Small intestine (tissue), 7 donors: ENCODE measurements around the gene FRZB. TPM values are rescaled to one million over a fixed set of nuclear protein-coding genes. Genes with fewer than 3 reads are reported as not detected.

Experiments used
- DNase-seq, 2 donors: peaks; one replicate each; pipeline versions ENCODE4 v3.0.0 to v3.0.0-alpha.2; 2013
- FAIRE-seq: peaks from 2 replicates; lab custom pipeline; 2012; peaks lifted over from hg19 to GRCh38; lab: Jason Lieb, UNC
- H3K27ac ChIP-seq, 3 donors: one replicate each; pipeline ENCODE4 v1.5.1; 2013; ENCODE audit warnings: low read length in 2 of 3, mild to moderate bottlenecking in 2 of 3, control low read depth in 1 of 3, inconsistent platforms in 1 of 3, low read depth in 1 of 3, moderate library complexity in 1 of 3
- H3K27me3 ChIP-seq, 3 donors: one replicate each; pipeline ENCODE4 v1.6.1; 2013; ENCODE audit warnings: low read length in 3 of 3, inconsistent platforms in 1 of 3; ENCODE audit not compliant: control insufficient read depth in 3 of 3, insufficient read depth in 3 of 3
- H3K36me3 ChIP-seq, 3 donors: one replicate each; pipeline ENCODE4 v1.6.1; 2013; ENCODE audit warnings: low read length in 3 of 3, inconsistent platforms in 1 of 3, low read depth in 1 of 3, mild to moderate bottlenecking in 1 of 3, moderate library complexity in 1 of 3; ENCODE audit not compliant: control insufficient read depth in 3 of 3, insufficient read depth in 2 of 3
- H3K4me1 ChIP-seq, 3 donors: one replicate each; pipeline ENCODE4 v1.6.1; 2013; ENCODE audit warnings: low read length in 2 of 3, inconsistent platforms in 1 of 3, low read depth in 1 of 3, mild to moderate bottlenecking in 1 of 3, moderate library complexity in 1 of 3; ENCODE audit not compliant: control insufficient read depth in 3 of 3, insufficient read depth in 2 of 3
- H3K4me3 ChIP-seq, 3 donors: one replicate each; pipeline ENCODE4 v1.5.1; 2013; ENCODE audit warnings: low read length in 3 of 3, control low read depth in 1 of 3, inconsistent platforms in 1 of 3, low read depth in 1 of 3, mild to moderate bottlenecking in 1 of 3, moderate library complexity in 1 of 3
- H3K9me3 ChIP-seq, 2 donors: one replicate each; pipeline ENCODE4 v1.6.1; 2013; ENCODE audit warnings: low read depth in 1 of 2, low read length in 1 of 2; ENCODE audit not compliant: control insufficient read depth in 2 of 2, insufficient read depth in 1 of 2
- WGBS, 3 donors: extraction: QIAGEN DNeasy Blood & Tissue Kit; methylation state at CpG; one replicate each; pipeline ENCODE4 v1.1.7; 2013; 5-methylcytosine and 5-hydroxymethylcytosine counted together
- polyA plus RNA-seq, 4 donors: library from polyadenylated mRNA; stranded (reverse) in 3 of 4; unstranded in 1 of 4; fragments of 200-250 nt in 3 of 4; fragments of 120-200 nt in 1 of 4; gene quantifications; one replicate each; pipeline versions ENCODE4 v1.2.1 to v1.2.3, GENCODE V29; 2013
- donor health status: healthy with polysubstance abuse.
- donor health status: control.
- donor health status: control.
- donor health status: Bipolar disorder and iron deficiency.
- donor health status: healthy.

The FRZB gene
- polyA plus RNA-seq, 4 donors = 1.9 to 39.1 (median 3.8) TPM

DNA sequence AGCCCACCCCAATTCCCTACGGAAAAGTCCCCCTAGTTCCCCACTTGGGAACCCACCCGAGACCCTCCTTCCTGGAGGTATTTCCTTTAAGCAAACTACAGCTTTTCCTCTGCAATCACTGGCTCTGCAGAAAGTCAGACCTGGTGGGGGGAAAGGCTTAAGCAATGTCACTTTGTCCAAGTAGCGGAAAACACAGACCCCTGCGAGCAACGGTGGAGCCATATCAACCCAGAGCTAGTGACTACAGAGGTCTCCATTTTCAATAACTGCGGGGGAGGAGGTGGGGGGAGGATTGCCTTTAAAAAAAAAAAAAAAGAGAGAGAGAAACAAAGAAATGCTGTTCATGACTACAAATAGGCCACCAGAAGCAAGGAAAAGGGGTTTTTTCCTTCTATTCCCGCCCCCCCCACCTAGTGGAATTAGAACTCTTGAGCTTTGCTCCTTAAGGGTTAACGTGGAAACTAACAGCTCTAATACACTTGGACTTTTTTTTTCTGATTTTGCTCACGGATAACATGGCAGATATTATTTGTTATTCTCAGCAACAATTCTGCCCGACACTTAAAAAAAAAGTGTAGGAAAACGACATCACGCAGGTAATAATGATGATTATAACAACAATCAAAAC lies 1.1 kb upstream of the FRZB start:
- Histone ChIP-seq H3K9me3 (no peaks in the 10 kb centered on the region), H3K27ac (peak overlapping the region in 2 of 3 donors; percentile 56 to 59), H3K27me3 (peaks cover 0 to 6% (median 5%) of the 10 kb centered on the region in 3 donors), H3K4me3 (peak overlapping the region in 2 of 3 donors; percentile 1 to 50), H3K36me3 (no peaks in the 10 kb centered on the region), H3K4me1 (peaks cover 2 to 20% (median 3%) of the 10 kb centered on the region in 3 donors)
- FAIRE-seq = no peak
- WGBS, 3 donors = 33 to 41% (median 38%) methylated on average over 12 of the region's 12 CpGs
- peak in 1 of 2 donors; percentile 32 for DNase-seq

DNA sequence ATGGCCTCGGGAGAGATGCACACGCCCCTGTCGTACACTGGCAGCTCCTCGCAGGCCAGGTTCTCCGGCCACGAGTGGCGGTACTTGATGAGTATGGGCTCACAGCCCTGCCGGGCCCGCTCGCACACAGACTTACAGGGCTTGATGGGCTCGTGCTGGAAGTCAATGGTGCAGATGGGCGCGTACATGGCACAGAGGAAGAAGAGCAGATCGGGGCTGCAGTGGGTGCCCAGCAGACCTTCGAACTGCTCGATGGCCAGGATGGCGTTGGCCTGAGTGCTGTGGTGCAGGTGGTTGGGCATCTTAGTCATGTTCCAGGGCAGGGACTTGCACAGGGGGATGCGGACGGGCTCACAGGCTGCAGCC lies 359 bp downstream of the FRZB start:
- FAIRE-seq = no peak
- Histone ChIP-seq H3K27ac (peak overlapping the region in 1 of 3 donors; percentile 19), H3K4me1 (peaks cover 2 to 20% (median 3%) of the 10 kb centered on the region in 3 donors), H3K27me3 (peaks cover 0 to 6% (median 5%) of the 10 kb centered on the region in 3 donors), H3K9me3 (no peaks in the 10 kb centered on the region), H3K4me3 (peak overlapping the region; percentile 16 to 50 (median 24)), H3K36me3 (no peaks in the 10 kb centered on the region)
- peak in 1 of 2 donors; percentile 33 for DNase-seq
- WGBS, 3 donors = 23 to 49% (median 48%) methylated on average over 19 of the region's 19 CpGs

DNA sequence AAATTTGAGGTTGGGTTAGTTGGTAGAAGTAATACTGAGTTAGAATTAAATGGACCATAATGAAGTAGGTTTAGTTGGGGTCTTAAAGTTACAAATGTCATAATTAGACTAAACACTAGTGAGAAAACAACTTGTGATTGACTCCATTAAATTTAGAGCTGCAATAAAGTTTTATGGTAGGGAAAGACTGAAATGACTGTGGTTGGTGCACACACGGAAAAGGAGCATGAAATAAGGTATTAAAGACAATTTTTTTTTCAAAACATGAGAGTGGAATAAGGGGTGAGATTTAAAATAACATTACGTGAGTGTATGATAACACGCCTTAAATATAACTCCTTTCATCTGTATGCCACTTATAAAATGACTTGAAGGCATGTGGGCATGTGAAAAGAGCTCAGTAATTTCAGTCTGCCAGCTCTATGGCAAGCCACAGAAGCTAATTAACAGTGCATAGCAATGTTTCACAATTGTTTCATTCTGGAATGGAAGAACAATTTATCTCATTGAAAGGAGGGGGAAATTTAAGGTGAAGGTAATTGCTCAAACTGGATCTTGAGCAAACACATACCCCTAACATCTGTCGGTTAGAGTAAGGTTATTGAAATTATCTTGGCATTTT lies 1.4 kb downstream of the FRZB start:
- Histone ChIP-seq H3K4me3 (no peak overlapping the region), H3K36me3 (no peaks in the 10 kb centered on the region), H3K9me3 (no peaks in the 10 kb centered on the region), H3K27me3 (peaks cover 0 to 6% (median 5%) of the 10 kb centered on the region in 3 donors), H3K4me1 (peaks cover 2 to 20% (median 3%) of the 10 kb centered on the region in 3 donors), H3K27ac (no peak overlapping the region)
- FAIRE-seq (no peak), DNase-seq (peak in 1 of 2 donors; percentile 23)
- 30 to 52% (median 41%) methylated on average over 4 of the region's 4 CpGs for WGBS, 3 donors

DNA sequence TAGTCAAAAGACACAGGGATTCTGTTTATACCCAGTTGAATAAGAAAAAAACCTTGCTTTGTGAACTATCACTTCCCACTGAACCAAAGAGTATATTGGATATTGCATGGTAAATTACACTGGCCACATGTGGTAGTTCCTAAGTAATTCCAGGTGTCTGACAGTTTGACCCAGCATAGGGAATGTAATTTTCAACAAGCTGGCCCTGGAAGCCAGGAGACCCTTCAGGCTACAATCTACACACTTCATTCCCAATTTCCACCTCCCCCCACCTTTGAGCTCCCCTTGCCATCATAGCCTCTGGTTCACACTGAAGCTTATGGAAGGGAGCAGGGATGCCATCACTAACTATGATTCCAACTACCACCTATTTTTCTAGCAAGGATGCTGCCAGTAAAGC lies 2.8 kb downstream of the FRZB start:
- Histone ChIP-seq H3K4me1 (peaks cover 2 to 20% (median 3%) of the 10 kb centered on the region in 3 donors), H3K4me3 (no peak overlapping the region), H3K36me3 (no peaks in the 10 kb centered on the region), H3K27ac (no peak overlapping the region), H3K27me3 (peaks cover 0 to 6% (median 5%) of the 10 kb centered on the region in 3 donors), H3K9me3 (no peaks in the 10 kb centered on the region)
- FAIRE-seq (no peak), DNase-seq (no peak)

DNA sequence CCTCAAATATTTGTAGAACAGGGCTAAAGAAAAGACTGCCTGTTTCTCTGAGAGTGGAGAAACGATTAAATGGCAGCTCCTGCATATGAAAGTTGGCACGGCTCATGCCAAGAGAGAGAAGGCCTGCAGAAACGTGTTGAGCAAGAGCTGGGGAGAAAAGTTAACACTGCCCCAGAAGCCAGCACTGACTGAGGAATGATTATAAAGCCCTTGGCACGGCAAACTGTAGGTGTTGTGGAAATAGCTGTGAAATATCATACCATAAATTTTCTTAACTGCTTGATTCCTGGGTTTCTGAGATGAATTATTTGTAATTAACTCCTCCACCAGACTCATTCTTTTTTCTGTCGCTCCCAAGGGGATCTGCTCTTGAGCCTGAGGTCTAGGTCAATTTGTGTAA lies 4.3 kb downstream of the FRZB start:
- FAIRE-seq (no peak), DNase-seq (no peak)
- 68 to 75% (median 73%) methylated on average over 5 of the region's 5 CpGs for WGBS, 3 donors
- no peak overlapping the region for H3K4me3 ChIP-seq
- no peak overlapping the region for H3K27ac ChIP-seq
- H3K9me3 ChIP-seq = no peaks in the 10 kb centered on the region
- peaks cover under 1 to 8% (median 3%) of the 10 kb centered on the region in 3 donors for H3K4me1 ChIP-seq
- peaks cover 0 to 6% (median 5%) of the 10 kb centered on the region in 3 donors for H3K27me3 ChIP-seq
- H3K36me3 ChIP-seq = no peaks in the 10 kb centered on the region

GRCh38 chr2:182860858-182861257 lies 5.6 kb downstream of the FRZB start:
- H3K4me1 ChIP-seq = no peaks in the 10 kb centered on the region
- DNase-seq = no peak
- WGBS, 3 donors = 91 to 95% (median 94%) methylated on average over 2 of the region's 2 CpGs
- H3K4me3 ChIP-seq = no peak overlapping the region
- H3K27ac ChIP-seq = no peak overlapping the region
- no peaks in the 10 kb centered on the region for H3K36me3 ChIP-seq
- no peaks in the 10 kb centered on the region for H3K27me3 ChIP-seq
- no peak for FAIRE-seq
- no peaks in the 10 kb centered on the region for H3K9me3 ChIP-seq

GRCh38 chr2:182858671-182859070 lies 7.8 kb downstream of the FRZB start:
- Histone ChIP-seq H3K4me3 (no peak overlapping the region), H3K4me1 (no peaks in the 10 kb centered on the region), H3K9me3 (no peaks in the 10 kb centered on the region), H3K36me3 (no peaks in the 10 kb centered on the region), H3K27ac (no peak overlapping the region), H3K27me3 (no peaks in the 10 kb centered on the region)
- WGBS, 3 donors = 87 to 91% (median 91%) methylated on average over 3 of the region's 3 CpGs
- no peak for DNase-seq
- FAIRE-seq = peak; percentile 57

GRCh38 chr2:182855376-182855775 lies 11.1 kb downstream of the FRZB start:
- 81 to 92% (median 85%) methylated on average over 2 of the region's 2 CpGs for WGBS, 3 donors
- H3K4me3 ChIP-seq = no peak overlapping the region
- no peak for DNase-seq
- no peaks in the 10 kb centered on the region for H3K9me3 ChIP-seq
- no peak for FAIRE-seq
- H3K36me3 ChIP-seq = no peaks in the 10 kb centered on the region
- H3K4me1 ChIP-seq = no peaks in the 10 kb centered on the region
- H3K27me3 ChIP-seq = no peaks in the 10 kb centered on the region
- H3K27ac ChIP-seq = no peak overlapping the region
